Measurements from ENCODE around the gene COL18A1.
"Not testable (repeated sequence)": the region's sequence is repeated elsewhere in the genome, so short reads cannot be mapped to it uniquely, and the experiment has no call there.

The COL18A1 gene

GRCh38 chr21:45404730-45405270 is at the start of gene COL18A1:
TSS of gene COL18A1 (plus strand) at chr21:45405165. CDS start at chr21:45405231, 66 bp downstream.
- peak; percentile 91 for DNase-seq (ENCODE audit: low spot score)

- DNase-seq (ENCODE audit: low spot score): no peak
These were observed 49.4 kb upstream of the COL18A1 start for GRCh38 chr21:45355573-45355972.

- DNase-seq (ENCODE audit: low spot score): no peak
These were observed 48.7 kb upstream of the COL18A1 start for GRCh38 chr21:45356251-45356650.

GRCh38 chr21:45356653-45357435 is 48.1 kb upstream of the COL18A1 start:
- DNase-seq (ENCODE audit: low spot score): no peak

GRCh38 chr21:45357436-45358260 is 47.3 kb upstream of the COL18A1 start:
- DNase-seq (ENCODE audit: low spot score): no peak

GRCh38 chr21:45358261-45358670 is 46.7 kb upstream of the COL18A1 start:
- DNase-seq (ENCODE audit: low spot score): no peak

GRCh38 chr21:45358711-45359310 is 46.2 kb upstream of the COL18A1 start:
- no peak for DNase-seq (ENCODE audit: low spot score)

- DNase-seq (ENCODE audit: low spot score): no peak
These were observed 45.3 kb upstream of the COL18A1 start for GRCh38 chr21:45359451-45360217.

GRCh38 chr21:45361033-45361997 is 43.6 kb upstream of the COL18A1 start:
- DNase-seq (ENCODE audit: low spot score): no peak

GRCh38 chr21:45362077-45362747 is 42.8 kb upstream of the COL18A1 start:
- DNase-seq (ENCODE audit: low spot score): no peak

- DNase-seq (ENCODE audit: low spot score): no peak
These were observed 42.2 kb upstream of the COL18A1 start for GRCh38 chr21:45362748-45363145.

- not testable (repeated sequence) for DNase-seq (ENCODE audit: low spot score)
These were observed 41.7 kb upstream of the COL18A1 start for GRCh38 chr21:45363272-45363671.

GRCh38 chr21:45363921-45364467 is 41.0 kb upstream of the COL18A1 start:
- peak; percentile 93 for DNase-seq (ENCODE audit: low spot score)

GRCh38 chr21:45364468-45365185 is 40.3 kb upstream of the COL18A1 start:
- peak; percentile 73 for DNase-seq (ENCODE audit: low spot score)

GRCh38 chr21:45365186-45365607 is 39.8 kb upstream of the COL18A1 start:
- no peak for DNase-seq (ENCODE audit: low spot score)

- peak; percentile 36 for DNase-seq (ENCODE audit: low spot score)
These were observed 39.2 kb upstream of the COL18A1 start for GRCh38 chr21:45365608-45366241.

- no peak for DNase-seq (ENCODE audit: low spot score)
These were observed 38.5 kb upstream of the COL18A1 start for GRCh38 chr21:45366476-45366875.

GRCh38 chr21:45366931-45367401 is 38.0 kb upstream of the COL18A1 start:
- DNase-seq (ENCODE audit: low spot score): peak; percentile 73

Measured in GM03348 (cell line).